IPS DF 4.7 (cell line): ENCODE measurements around the gene PCDHGC4.

Source experiments
- DNase-seq: peaks from one replicate; pipeline ENCODE4 v3.0.0-alpha.2; 2013; ENCODE audit warnings: low spot score; ENCODE audit errors: extremely low read depth

Gene PCDHGC4

GRCh38 chr5:141484641-141485311 lies at the start of gene PCDHGC4:
Gene PCDHGC4 (plus strand): TSS chr5:141485030. CDS start chr5:141485174, 144 bp downstream.
- DNase-seq = no peak

- DNase-seq = no peak
These were observed 47.6 kb upstream of the PCDHGC4 start for GRCh38 chr5:141437221-141437620.

- DNase-seq = no peak
These were observed 45.3 kb upstream of the PCDHGC4 start for GRCh38 chr5:141439411-141440141.

GRCh38 chr5:141440341-141440740 lies 44.5 kb upstream of the PCDHGC4 start:
- no peak for DNase-seq

GRCh38 chr5:141441571-141442170 lies 43.2 kb upstream of the PCDHGC4 start:
- no peak for DNase-seq

- DNase-seq = no peak
These were observed 19.5 kb upstream of the PCDHGC4 start for GRCh38 chr5:141465351-141465750.

- DNase-seq = no peak
These were observed 9.2 kb upstream of the PCDHGC4 start, which contains the start of gene PCDHGC3 for GRCh38 chr5:141475625-141476131. Gene PCDHGC3 (plus strand): TSS chr5:141475966. CDS start chr5:141476117, 151 bp downstream.

GRCh38 chr5:141476132-141476911 lies 8.5 kb upstream of the PCDHGC4 start:
- no peak for DNase-seq

GRCh38 chr5:141477044-141477575 lies 7.7 kb upstream of the PCDHGC4 start:
- no peak for DNase-seq

- no peak for DNase-seq
These were observed 7.0 kb upstream of the PCDHGC4 start for GRCh38 chr5:141477815-141478214.

- no peak for DNase-seq
These were observed 6.4 kb upstream of the PCDHGC4 start for GRCh38 chr5:141478321-141478945.

- DNase-seq = no peak
These were observed 5.1 kb upstream of the PCDHGC4 start for GRCh38 chr5:141479776-141480175.

- no peak for DNase-seq
These were observed 928 bp upstream of the PCDHGC4 start for GRCh38 chr5:141483902-141484301.

GRCh38 chr5:141484310-141484640 lies 555 bp upstream of the PCDHGC4 start:
- no peak for DNase-seq

- DNase-seq = no peak
These were observed 658 bp downstream of the PCDHGC4 start for GRCh38 chr5:141485321-141486055.

- DNase-seq = no peak
These were observed 1.3 kb downstream of the PCDHGC4 start for GRCh38 chr5:141486091-141486490.

GRCh38 chr5:141487131-141487530 lies 2.3 kb downstream of the PCDHGC4 start:
- no peak for DNase-seq

GRCh38 chr5:141488591-141489561 lies 4.0 kb downstream of the PCDHGC4 start, which contains the start of gene PCDHGC5:
Gene PCDHGC5 (plus strand): TSS chr5:141489081. CDS start chr5:141489241, 160 bp downstream.
- no peak for DNase-seq

- no peak for DNase-seq
These were observed 5.0 kb downstream of the PCDHGC4 start for GRCh38 chr5:141489841-141490240.
